ENCODE results near the gene GOLPH3. TPM values are rescaled to one million over a fixed set of nuclear protein-coding genes. Genes with fewer than 3 reads are reported as not detected.
"Not testable (repeated sequence)": the region's sequence is repeated elsewhere in the genome, so short reads cannot be mapped to it uniquely, and the experiment has no call there.

GOLPH3 gene
- total RNA-seq, 1 experiment from 2014 or later, result 115 TPM

GRCh38 chr5:32123058-32123805 is 50.9 kb downstream of the GOLPH3 start:
- no peak overlapping the region for H3K4me3 Mint-ChIP-seq (ENCODE audit: low read depth, unreplicated experiment)
- H3K36me3 Mint-ChIP-seq (ENCODE audit: insufficient read depth, unreplicated experiment), result peaks cover 43% of the 10 kb centered on the region
- CTCF ChIA-PET, result no interaction called here
- H3K27ac Mint-ChIP-seq (ENCODE audit: unreplicated experiment), result no peak overlapping the region
- H3K9me3 Mint-ChIP-seq (ENCODE audit: low read depth, unreplicated experiment), result no peaks in the 10 kb centered on the region
- intact Hi-C loops (cut with micrococcal nuclease; ENCODE audit: unreplicated experiment), result no loop called here
- no peak for TF ChIP-seq CTCF (IDR thresholded peaks at IDR 0.05; ENCODE audit: unreplicated experiment)
- no TSS peak for BruUV-seq (replicated peaks)
- no peaks in the 10 kb centered on the region for H3K4me1 Mint-ChIP-seq (ENCODE audit: low read depth, unreplicated experiment)
- H3K27me3 Mint-ChIP-seq (ENCODE audit: unreplicated experiment), result no peaks in the 10 kb centered on the region
- DNase-seq, result no peak

- CTCF ChIA-PET; H3K27me3 Mint-ChIP-seq (ENCODE audit: unreplicated experiment); BruUV-seq (replicated peaks): not testable (repeated sequence)
Observed at GRCh38 chr5:32118922-32119321, 55.2 kb downstream of the GOLPH3 start.

DNA sequence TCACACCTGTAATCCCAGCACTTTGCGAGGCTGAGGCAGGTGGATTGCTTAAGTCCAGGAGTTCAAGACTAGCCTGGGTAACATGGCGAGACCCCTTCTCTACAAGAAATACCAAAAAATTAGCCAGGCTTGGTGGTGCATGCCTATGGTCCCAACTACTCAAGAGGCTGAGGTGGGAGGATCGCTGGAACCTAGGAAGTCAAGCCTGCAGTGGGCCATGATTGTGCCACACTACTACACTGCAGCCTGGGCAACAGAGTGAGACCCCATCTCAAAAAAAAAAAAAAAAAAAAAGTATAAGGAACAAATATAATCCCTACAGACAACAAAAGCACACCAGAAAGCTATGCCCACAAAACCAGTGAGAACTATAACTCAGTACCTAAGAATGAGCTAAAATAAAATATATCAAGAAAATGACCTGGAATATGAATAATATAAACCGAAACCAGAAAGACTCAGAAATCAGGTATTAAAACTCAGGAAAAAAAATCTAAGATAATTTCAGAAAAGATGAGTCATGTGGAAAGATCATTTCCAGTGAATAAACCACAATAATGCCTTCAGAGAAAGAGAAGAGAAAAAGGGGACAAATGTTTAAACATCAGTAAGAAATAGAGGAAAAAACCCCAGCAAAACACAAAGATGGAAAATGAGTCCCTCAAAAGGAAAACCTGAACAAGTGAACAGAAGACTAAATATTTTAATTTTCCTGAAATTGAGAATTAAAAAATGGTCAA is 57.4 kb downstream of the GOLPH3 start:
- Mint-ChIP-seq H3K36me3 (ENCODE audit: insufficient read depth, unreplicated experiment) (peaks cover 49% of the 10 kb centered on the region), H3K4me1 (ENCODE audit: low read depth, unreplicated experiment) (peaks cover 9% of the 10 kb centered on the region), H3K4me3 (ENCODE audit: low read depth, unreplicated experiment) (no peak overlapping the region), H3K9me3 (ENCODE audit: low read depth, unreplicated experiment) (no peaks in the 10 kb centered on the region), H3K27ac (ENCODE audit: unreplicated experiment) (no peak overlapping the region), H3K27me3 (ENCODE audit: unreplicated experiment) (no peaks in the 10 kb centered on the region)
- intact Hi-C loops (cut with micrococcal nuclease; ENCODE audit: unreplicated experiment), result no loop called here
- DNase-seq, result no peak
- CTCF ChIA-PET, result interaction anchor here (0.7 kb wide), 2 partner anchors 549 to 1347 kb away, joined by 4 to 5 read pairs; no protein-coding TSS in a partner anchor
- no TSS peak for BruUV-seq (replicated peaks)
- no peak for TF ChIP-seq CTCF (IDR thresholded peaks at IDR 0.05; ENCODE audit: unreplicated experiment)

More at GRCh38 chr5:32118922-32119321, 55.2 kb downstream of the GOLPH3 start:
- intact Hi-C loops (cut with micrococcal nuclease; ENCODE audit: unreplicated experiment); H3K9me3 Mint-ChIP-seq (ENCODE audit: low read depth, unreplicated experiment); H3K4me1 Mint-ChIP-seq (ENCODE audit: low read depth, unreplicated experiment); H3K4me3 Mint-ChIP-seq (ENCODE audit: low read depth, unreplicated experiment); H3K27ac Mint-ChIP-seq (ENCODE audit: unreplicated experiment); DNase-seq: not testable (repeated sequence)
- peaks cover 43% of the 10 kb centered on the region for H3K36me3 Mint-ChIP-seq (ENCODE audit: insufficient read depth, unreplicated experiment)

DNA sequence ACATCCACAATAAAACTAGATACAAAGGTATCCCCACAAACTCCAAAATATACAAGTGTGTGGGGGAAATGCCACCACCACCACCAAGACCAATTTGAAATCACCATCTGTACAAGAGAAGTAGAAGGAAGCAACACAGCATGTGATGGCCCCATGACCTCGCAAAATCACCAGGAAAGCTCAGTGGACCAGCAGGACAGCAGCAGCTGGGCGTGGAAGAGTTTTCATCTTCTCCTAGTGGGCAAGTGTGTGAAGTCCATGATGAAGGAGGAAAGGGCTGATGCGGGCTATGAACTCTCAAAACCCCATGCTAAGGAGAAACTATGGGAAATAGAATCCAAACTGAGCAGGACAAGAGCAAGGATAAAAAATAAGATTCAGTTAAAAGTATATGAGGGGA is 58.1 kb downstream of the GOLPH3 start:
- Mint-ChIP-seq H3K4me3 (ENCODE audit: low read depth, unreplicated experiment) (no peak overlapping the region), H3K9me3 (ENCODE audit: low read depth, unreplicated experiment) (no peaks in the 10 kb centered on the region), H3K4me1 (ENCODE audit: low read depth, unreplicated experiment) (peaks cover 14% of the 10 kb centered on the region), H3K27ac (ENCODE audit: unreplicated experiment) (no peak overlapping the region), H3K36me3 (ENCODE audit: insufficient read depth, unreplicated experiment) (peaks cover 53% of the 10 kb centered on the region), H3K27me3 (ENCODE audit: unreplicated experiment) (no peaks in the 10 kb centered on the region)
- DNase-seq, result no peak
- CTCF ChIA-PET, result no interaction called here
- intact Hi-C loops (cut with micrococcal nuclease; ENCODE audit: unreplicated experiment), result no loop called here
- no peak for TF ChIP-seq CTCF (IDR thresholded peaks at IDR 0.05; ENCODE audit: unreplicated experiment)
- no TSS peak for BruUV-seq (replicated peaks)

All from Calu3 (cell line).